ENCODE data around the gene CCDC57.
A peak's percentile ranks its signal among the peaks of the same experiment; 100 is the strongest.

CCDC57 gene

DNA sequence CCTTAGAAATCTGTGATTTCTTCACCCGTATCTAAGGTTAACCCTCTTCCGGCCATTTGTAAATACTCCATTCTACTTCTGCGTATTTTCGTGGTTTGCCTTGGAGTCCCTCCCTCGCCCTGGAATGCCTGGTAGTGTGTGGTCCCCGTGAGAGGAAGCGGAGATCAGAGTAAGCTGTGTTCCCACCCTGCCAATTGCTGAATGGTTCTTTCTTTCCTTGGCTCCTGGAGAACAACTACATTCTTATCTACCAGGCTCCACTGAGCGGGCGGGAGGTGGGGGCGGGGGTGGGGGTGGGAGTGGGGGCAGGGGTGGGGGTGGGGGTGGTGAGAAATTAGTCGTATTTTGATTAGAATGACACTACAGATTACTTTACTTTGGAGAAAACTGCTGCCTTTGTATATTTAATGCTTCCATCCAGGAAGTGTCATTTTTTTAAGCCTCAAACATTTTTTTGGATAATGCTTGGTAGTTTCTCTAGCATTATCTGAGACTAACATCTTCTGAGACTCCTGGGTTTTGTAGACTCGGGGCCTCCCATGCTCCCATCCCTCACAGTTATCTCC, 93.7 kb downstream of the CCDC57 start:
- peak; percentile 88 for DNase-seq

DNA sequence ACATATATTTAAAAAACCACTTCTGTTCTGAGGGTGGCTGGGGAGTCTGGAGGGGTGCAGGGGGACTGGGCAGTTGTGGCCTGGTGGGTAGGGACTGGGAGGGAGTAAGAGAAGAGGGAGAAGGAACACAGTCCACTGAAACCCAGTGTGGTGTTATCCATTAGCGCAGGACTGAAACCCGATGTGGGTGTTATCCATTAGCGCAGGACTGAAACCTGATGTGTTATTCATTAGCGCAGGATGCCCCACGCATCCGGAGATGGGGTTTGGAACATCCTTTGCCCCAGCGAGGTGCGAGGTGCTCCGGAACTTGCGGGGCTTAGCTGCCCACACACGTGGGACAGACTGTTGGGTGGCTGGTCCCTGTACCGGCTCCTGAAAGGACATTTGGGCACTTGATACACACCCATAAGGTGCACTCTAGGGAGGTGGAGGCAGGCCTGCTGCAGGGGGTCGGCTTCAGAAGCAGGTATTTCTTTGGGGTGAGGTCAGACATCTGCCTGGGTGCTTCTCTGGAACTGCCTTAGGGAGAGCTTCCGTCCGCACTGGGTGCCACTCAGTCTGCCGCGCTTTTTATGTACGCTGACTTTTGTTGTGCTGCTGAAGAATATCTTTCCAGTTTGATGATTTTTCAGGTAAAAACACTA, 94.4 kb downstream of the CCDC57 start:
- peak; percentile 55 for DNase-seq

DNA sequence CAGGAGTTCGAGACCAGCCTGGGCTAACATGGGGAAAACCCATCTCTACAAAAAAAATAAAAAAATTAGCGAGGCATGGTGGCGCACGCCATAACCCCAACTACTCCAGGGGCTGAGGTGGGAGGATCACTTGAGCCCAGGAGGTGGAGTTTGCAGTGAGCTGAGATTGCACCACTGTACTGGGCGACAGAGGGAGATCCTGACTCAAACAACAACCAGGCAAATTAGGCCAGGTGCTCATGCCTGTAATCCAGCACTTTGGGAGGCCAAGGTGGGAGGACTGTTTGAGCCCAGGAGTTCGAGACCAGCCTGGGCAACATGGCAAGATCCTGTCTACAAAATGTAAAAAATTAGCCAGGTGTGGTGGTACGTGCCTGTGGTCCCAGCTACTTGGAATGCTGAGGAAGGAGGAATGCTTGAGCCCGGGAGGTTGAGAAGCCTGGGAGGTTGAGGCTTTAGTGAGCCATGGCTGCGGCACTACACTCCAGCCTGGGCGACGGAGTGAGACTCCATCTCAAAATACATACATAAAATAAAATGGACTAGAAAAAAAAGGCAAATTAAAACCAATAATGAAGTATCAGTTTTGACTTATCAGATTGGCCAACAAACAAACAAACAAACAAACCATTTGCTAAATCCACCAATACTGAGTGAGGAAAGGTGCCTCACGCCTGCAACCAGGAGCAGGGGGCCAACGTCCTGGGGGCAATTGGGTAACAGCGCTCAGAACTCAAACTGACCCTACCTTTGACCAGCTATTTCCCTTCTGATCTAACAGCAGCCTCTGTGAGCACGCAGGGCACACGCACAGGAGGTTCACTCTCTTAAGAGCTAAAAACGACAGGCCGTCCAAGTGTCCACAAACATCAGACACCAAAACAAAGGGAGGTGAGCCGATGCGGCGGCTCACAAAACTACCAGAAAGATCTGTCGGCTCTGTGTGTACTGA, 95.2 kb downstream of the CCDC57 start:
- peak; percentile 50 for DNase-seq

DNA sequence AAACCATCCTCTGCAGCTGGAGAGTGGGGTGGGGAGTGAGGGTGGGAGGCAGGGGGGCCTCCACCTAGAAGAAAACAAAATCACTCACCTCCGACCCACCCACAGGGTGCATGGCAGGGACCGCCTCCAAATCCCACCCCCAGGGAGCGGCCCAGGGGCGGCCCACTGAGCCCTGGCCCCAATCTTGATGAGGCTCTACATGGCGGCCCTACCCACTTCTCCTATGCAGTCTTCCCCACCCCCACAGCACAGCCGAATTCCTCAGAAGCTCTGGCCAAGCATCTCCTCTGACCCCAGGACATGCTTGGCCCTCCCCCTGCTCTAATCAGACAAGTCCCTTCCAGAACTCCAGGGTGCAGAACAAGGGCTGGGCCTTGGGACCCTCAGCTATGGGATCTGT, 96.4 kb downstream of the CCDC57 start:
- DNase-seq = no peak

DNA sequence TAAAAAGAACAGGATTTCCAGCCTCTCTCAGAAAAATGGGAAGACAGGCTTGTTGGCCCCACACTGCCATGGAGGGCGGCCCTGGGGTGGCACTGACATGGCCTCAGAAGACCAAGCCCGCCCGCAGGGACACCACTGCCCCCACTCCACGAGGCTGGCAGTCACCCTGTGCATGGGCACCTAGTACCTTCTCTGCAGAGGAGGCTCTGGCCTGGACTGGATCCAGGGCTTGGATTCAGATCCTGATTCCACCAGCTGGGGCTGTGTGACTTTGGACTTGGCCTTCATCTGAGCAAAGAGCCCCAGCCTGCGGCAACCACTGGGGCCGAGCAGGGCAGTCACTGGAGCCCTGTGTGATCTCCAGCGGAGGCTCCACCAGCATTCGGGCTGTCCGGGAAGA, 97.8 kb downstream of the CCDC57 start:
- no peak for DNase-seq

DNA sequence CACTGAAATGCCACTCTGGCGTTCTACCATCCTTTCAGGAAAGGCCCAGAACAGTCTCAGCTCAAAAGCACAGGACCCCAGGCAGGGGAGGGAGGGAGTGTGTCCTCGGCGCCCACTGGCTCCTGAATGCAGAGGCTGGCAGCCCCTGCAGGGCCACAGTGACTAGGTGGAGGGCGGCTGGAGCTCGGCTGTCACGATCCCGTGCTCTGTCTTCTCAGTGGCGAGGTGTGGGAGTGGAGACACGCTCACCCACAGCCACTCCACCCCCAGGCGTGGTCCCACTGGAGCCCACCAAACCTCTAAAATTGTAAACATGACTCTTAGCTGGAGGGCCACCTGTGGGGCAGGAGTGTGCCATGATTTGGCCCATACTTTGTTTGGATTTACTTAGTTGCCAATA, 98.2 kb downstream of the CCDC57 start:
- no peak for DNase-seq

DNA sequence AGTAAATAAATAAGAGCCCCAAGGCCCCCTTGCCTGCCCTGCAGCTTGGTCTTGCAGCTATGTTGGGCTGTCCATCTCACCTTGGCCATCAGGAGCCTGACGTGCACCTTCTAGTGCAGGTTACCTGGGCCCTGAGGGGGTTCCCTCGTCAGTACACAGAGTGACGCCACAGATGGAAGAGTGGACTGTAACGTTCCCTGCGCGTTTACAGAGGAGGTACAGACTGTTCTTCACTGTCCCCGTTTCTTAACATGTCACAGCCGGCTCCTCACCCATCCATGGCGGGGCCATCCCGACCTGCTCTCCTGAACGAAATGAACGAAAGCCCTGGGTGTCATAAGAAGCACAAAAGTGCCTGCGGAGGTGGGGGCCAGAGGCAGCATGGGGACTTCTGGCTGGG, 98.7 kb downstream of the CCDC57 start:
- no peak for DNase-seq

DNA sequence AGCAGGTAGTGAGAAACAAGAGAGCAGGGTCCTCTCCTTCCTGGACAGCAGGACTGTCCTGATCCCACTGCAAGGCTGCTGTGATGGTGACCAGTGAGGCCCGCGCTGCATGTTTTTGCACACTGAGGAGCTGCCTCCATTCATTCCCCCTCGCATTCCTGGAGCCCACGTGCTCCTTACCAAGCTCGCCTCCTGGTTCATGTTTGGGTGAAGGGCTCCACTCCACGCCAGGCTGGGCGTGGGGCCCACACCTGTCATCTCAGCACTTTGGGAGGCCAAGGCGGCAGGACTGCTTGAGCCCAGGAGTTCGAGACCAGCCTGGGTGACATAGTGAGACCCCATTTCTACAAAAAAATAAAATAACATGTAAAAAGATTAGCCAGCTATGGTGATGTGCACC, 99.2 kb downstream of the CCDC57 start:
- DNase-seq = no peak

DNA sequence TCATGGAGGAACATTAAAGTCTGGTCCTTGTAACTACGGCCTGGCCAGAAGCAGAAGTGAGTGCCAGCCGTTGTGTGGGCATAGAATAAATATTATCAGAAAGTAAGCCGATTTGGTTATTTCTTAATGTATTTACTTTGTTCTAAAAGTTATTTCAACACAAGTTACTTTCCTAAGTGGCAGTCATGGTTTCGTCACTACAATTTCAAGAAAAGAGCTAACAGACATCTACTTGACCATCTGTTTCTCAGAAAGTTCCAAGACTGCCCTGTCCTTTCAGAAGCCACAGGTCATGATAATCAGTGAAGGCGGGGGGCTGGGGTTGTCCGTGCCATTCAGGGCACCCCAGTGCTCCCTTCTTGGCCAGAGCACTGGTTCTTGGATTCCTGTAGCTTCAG, 99.7 kb downstream of the CCDC57 start:
- DNase-seq = no peak

DNA sequence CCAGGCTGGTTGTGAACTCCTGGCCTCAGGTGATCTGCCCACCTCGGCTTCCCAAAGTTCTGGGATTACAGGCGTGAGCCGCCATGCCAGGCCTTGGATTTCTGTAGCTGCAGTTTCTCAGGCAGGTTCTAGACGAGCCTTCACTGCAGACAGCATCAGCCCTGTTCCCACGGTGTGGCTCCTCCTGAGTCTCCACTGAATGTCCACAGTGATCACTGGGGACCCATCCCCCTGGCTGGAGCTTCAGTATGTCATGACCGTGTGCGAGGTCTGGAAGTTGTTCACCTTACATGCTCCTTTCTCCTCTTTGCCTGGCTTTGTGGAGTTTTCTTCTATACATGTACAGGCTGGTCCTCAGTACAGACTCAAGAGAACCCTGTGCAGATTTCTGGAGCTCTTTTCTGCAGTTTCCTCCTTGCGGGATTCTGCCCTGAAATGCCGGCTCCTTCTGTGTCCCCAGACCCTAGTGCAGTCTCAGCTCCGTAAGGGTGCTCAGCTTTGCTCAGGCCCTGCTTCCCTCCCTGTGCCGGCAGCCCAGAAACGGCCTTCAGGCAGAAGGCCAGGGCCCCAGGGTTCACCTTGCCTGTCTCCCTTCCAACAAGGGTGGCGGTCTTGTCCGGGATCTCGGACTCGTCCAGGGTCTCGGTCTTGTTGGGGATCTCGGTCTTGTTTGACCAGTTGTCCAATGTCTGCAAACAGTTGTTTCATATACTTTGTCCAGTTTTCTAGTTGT, 100.3 kb downstream of the CCDC57 start:
- DNase-seq = no peak

DNA sequence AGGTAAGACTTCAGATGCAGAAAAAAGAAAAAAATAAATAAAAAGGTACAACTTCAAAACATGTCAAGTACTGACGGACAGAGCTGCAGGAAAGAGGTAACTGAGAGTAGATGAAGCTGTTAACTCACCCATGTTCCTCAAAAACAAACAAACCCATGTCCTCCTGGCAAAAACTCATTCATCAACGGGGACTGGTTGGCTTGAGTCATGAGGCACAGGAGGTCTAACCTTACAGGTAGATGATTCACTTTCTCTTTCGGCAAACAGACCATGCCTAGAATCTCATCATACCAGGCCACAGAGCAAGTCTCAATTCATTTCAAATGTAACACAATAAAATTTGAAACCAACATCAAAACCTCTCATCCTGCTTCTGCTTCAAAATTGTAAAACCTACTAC, 102.3 kb downstream of the CCDC57 start:
- no peak for DNase-seq

DNA sequence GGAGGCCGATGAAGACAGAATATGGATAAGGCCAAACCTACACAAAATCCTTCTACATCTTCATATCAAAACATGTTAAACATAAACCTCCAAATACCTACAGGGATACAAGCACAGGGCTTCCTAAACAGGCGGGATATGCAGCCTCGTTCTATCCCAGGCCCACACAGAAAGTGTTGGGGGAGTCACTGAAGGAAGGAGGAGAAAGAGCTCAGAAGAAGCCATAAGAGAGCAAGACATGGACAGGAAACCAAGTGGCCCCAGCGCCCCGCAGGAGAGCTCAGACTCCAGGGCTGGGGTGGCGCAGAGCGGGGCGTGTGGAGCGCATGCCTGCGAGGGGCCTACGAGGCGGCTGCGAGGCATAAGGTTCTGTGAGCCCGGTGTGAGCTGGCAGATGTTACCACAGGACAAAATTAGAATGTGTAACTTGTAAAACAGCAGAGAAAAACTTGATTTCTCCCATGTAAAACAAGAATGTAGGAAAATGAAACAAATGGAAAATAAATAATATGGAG, 103.6 kb downstream of the CCDC57 start:
- DNase-seq = no peak

DNA sequence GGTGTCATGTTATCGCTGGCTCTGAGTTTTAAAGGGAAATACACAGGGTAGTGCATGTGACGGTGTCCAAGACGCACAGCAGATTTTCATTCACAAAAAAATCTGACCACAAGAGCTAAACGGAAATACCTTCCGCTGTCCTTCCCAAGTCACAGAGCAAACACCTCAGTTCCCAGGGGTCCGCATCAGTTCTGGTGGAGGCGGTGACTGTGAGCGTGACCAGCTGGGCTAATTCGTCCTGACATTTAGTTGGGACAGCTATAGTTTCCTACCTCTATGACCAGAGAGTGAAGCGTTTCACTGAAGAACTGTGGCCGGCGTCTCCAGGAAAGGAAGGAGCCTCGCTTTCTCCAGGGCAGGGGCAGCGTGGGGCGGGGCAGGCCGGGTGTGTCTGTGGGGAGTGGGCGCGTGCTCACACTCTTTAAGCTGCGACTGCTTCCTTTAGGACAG, 104.1 kb downstream of the CCDC57 start:
- no peak for DNase-seq

DNA sequence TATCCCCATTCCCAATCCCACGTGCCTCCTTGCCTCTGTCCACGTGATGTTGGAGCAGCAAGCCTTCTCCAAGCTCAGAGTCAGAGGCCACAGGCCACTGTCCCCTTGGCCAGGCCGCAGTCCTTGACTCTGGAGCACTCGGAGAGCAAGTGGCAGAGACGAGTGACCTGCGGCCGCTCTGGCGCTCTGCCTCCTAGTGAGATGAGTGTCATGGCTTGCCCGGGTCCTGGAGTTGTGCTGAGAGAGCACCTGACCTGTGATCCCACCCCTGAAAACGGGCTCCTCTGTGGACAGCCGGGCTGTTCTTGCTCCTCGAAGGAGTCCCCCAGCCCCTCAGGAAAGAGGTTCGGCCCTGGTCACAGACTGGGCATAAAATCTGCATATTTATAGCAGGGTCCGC, 104.6 kb downstream of the CCDC57 start:
- DNase-seq = no peak

DNA sequence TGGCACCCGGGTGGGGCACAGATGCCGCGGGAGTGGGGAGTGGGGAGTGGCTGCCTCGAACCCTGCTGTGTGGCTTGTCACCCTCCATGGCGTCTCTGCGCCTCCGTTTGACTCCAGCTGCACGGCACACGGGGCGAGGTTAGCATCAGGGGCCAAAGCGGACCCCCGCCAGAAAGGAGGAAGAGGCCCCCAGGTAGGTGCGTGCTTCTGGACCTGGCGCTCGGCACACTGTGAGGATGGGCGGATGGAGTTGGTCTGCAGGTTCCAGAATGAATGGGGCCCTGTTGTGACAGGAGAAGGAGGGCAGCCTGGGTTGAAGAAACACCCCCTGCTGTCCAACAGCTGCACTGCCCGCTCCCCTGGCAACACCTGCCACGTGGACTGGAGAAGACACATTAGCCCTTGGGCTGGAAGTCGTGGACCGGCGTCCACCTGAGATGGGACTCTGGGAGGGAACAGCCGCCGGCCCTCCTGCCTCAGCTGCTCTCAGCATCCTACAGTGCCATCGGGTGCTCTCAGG, 105.2 kb downstream of the CCDC57 start:
- DNase-seq = no peak

DNA sequence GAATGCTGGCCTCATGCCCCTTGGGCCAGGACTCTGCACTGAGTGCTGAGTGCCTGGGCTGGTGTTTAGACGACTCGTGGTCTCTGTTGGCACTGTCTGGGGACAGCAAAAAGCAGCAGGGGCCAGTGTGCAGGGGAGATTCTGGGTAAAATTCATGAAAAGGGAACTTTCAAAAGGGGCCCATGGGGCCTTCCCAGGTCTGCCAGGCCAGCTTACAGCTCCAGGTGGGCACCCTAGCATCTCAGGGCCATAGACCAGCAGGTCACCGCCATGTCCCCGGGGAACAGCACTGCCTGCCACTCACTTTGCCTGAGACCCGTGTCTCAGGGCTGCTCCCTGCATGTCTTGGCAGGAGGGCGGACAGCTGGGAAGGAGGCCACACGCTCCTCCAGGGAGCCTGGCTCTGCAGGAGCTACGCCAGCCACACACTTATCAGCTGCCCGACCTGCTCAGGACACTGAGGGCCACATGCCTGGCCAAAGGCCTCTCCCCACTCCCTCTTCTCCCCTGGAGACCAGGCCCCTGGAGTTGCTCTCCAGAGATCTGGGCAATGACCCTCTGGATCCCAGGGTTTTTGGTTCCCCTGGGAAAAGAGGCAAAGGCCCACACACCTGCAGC, 105.8 kb downstream of the CCDC57 start:
- DNase-seq = no peak

DNA sequence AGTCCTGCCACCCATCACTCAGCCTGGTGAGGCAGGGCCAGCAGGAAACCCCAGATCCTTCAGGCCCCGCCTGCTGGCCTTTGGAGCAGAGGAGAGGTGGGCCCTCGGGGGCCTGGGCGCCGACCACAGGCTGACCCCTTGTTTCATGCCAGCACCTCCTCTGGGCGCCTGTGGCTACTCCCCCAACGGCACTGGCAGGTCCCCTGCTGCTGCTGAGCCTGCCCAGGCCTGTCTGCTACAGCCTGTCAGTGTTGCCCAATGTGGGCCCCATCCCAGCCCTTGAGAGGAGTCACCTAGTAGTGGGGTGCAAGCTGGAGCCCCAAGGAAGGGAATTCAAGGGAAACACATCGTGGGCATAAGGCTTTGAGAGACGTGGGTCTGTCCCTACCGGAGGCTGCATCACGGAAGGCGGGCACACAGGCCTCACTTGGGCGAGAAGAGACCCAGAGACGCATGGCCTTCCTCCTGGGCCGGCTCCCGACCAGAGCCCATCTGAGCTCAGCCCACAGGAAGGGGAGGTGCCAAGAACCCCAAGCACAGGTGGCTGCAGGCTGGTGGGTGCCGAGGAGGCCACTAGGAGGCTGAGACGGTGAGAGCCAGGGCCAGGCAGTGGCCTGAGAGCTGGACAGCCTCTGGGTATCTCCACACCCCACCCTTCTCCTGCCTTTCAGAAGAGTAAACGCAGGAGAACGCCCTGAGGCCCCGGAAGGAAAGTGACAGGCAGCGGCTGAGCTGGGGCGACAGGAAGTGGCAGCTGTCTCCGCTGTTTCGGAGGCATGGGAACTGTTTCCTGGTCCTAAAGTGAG, 106.6 kb downstream of the CCDC57 start:
- DNase-seq = peak; percentile 99

DNA sequence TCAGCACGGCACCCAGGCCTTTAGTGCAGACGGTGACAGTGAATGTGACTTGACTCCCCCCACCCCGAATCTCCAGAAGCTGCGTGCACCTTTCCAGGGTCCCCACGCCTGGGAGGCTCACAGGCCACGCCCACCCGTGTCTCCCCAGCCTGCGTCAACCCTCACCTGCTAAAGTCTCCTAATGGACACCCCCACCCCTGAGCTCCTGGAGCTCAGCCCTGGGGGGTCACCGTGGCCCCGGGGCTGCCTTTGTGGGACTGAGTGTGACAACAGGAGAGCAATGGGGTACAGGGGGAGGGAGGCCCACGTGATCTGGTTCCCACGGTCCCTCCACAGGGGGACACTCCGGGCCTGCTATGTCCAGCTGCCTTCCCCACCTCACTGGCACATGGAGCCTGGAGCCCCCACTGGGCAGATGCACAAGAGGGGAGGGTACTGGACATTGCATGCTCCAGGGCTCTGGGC, 107.2 kb downstream of the CCDC57 start:
- no peak for DNase-seq

DNA sequence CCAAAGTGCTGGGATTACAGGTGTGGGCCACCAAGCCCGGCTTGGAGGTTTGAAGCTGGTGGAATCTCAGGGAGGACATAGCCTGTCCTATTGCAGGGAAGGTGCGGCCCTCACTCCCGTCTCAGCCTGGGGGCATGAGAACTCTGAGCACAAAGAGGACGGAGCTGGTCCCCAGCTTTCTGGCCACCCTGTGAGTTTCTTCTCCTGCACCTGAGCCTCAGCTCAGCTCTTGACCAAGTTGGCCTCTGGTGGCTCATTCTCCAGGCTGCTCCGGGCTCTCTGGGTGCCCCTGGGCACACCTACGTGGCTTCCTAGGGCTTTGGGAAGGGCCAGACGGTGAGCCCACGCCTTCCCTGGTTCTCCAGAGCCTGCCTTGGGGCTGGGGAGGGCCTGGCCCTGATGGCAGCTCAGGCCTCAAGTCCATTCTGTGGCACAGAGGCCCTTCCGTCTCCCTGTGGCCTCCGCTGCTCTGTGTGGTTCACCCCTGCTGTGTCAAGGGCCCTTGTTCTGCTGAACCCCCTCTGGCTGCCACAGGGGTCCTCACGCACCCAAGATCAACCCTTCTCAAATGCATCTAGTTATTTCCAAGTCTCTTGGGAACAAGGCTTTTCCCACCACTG, 107.7 kb downstream of the CCDC57 start:
- no peak for DNase-seq

DNA sequence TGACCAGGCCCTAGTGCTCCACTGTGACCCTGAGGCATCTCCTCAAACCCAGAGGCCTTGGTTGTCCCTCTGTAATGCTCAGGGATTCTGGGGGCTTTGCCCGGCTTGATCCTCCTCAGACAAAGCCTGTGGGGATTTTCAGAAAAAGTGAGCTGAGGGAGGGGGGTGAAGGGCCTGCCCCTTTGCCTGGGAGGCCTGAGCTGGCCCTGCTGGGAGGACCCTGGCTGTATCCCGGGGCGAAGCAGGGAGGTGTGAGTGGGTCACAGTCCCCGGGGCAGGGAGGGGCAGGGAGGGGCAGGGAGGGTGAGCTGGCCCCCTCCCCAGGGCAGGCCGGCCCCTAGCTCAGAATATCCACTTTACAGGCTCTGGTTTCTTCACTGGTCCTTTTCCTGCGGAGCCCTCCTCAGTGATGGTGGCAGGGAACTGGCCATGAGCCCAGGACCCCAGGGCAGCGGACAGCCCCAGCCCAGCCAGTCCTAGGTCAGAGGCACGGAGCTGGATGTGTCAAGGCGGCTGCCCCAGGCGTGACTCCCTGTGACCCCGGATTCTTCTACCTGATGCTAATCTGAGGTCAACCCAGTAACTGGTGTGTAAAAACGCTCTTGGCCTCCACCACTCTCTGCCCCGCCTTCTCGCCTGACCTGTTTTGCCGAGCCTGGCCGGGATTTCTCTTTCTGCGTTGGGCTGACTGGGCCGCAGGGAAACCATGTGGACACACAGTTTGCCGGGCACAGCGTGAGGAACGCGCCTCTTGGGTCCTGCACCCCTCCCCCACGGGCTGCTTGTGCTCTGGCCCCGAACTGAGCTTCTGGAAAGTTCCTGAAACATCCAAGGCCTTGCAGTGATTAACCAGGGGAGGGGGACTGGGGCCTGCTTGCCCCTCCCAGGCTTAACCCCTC, 108.8 kb downstream of the CCDC57 start:
- peak; percentile 98 for DNase-seq

All from islet precursor cell (in vitro differentiated cells).